ENCODE results near the gene TMEM184A. TPM values are rescaled to one million over a fixed set of nuclear protein-coding genes. Genes with fewer than 3 reads are reported as not detected.

TMEM184A gene
- total RNA-seq, 4 donors from 2014 or later, result 0.66 to 2.5 TPM; not detected in 2

DNA sequence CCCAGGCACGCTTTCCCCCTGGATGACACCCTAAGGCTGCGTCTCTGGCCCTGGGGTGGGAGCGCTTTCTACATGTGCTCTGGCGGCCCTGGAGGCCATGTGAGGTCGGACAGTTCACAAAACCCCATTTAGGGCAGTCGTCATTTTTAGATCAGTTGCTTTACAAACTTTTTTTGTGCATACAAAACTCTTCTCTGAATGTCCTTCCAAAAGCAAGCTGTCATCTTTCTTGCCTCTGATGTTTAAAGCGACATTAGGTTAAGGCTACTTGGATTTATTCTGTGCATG is 19.6 kb downstream of the TMEM184A start:
- Histone ChIP-seq H3K4me1 (peaks cover 0 to 69% (median 46%) of the 10 kb centered on the region in 4 donors), H3K27me3 (no peaks in the 10 kb centered on the region), H3K27ac (peak overlapping the region; percentile 90 to 100 (median 100)), H3K9me3 (no peaks in the 10 kb centered on the region), H3K4me3 (peak overlapping the region in 2 of 4 donors; percentile 38 to 61), H3K36me3 (peaks cover 0 to 29% (median 0%) of the 10 kb centered on the region in 3 donors)
- DNase-seq (ENCODE audit: low spot score in 2 of 2), result no peak
- 48 to 52% methylated on average over 7 of the region's 7 CpGs for WGBS, 2 donors
- TF ChIP-seq EP300 (IDR thresholded peaks at IDR 0.05) (no peak), POLR2A (IDR thresholded peaks at IDR 0.05) (no peak)
- TF ChIP-seq, protein P1, sequence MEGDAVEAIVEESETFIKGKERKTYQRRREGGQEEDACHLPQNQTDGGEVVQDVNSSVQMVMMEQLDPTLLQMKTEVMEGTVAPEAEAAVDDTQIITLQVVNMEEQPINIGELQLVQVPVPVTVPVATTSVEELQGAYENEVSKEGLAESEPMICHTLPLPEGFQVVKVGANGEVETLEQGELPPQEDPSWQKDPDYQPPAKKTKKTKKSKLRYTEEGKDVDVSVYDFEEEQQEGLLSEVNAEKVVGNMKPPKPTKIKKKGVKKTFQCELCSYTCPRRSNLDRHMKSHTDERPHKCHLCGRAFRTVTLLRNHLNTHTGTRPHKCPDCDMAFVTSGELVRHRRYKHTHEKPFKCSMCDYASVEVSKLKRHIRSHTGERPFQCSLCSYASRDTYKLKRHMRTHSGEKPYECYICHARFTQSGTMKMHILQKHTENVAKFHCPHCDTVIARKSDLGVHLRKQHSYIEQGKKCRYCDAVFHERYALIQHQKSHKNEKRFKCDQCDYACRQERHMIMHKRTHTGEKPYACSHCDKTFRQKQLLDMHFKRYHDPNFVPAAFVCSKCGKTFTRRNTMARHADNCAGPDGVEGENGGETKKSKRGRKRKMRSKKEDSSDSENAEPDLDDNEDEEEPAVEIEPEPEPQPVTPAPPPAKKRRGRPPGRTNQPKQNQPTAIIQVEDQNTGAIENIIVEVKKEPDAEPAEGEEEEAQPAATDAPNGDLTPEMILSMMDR (IDR thresholded peaks at IDR 0.05), result no peak

DNA sequence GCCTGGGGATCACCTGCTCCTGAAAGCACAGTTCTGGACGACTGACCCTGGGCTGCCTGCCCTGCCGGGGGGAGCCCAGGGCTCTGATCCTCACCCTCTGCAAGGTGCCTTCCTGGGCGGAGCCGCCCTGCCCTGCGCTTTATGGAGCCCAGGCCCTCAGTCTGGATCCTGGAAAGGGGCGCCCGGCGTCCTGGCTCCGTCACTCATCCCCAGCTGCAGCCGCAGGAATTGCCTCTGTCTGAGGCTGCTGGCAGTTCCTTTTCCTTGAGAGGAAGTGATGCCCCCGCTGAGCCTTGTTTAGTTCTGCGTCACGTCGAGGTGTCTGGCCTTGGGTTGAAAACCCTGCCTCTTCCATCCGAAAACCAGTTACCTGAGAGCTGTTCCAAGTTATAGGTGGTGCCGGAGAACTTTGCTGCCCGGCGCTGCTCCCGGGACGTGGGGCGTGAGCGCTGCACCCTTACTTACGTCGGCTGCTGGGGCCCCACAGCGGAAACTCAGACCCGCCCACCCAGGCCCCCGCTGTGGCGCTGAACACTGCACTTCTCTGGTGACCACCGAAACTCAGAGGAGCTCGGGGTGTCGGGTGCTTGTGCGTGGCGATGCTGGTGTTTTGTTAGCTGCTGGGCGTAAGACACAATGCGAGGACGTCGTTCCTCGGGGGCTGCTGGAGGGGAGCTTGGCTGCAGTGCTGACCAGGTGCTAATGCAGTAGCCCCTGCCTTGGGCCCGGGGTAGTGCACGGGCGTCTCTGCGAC is 20.1 kb downstream of the TMEM184A start:
- H3K36me3 ChIP-seq, result peaks cover 0 to 24% (median 0%) of the 10 kb centered on the region in 3 donors
- H3K4me1 ChIP-seq, result peaks cover 0 to 69% (median 46%) of the 10 kb centered on the region in 4 donors
- 86 to 91% methylated on average over 25 to 41 of the region's 42 CpGs for WGBS, 2 donors
- no peaks in the 10 kb centered on the region for H3K9me3 ChIP-seq
- no peaks in the 10 kb centered on the region for H3K27me3 ChIP-seq
- no peak for TF ChIP-seq POLR2A (IDR thresholded peaks at IDR 0.05)
- TF ChIP-seq, protein P1 (IDR thresholded peaks at IDR 0.05), result no peak
- no peak for TF ChIP-seq EP300 (IDR thresholded peaks at IDR 0.05)
- no peak for DNase-seq (ENCODE audit: low spot score in 2 of 2)
- no peak overlapping the region for H3K4me3 ChIP-seq
- peak overlapping the region; percentile 90 to 100 (median 100) for H3K27ac ChIP-seq

DNA sequence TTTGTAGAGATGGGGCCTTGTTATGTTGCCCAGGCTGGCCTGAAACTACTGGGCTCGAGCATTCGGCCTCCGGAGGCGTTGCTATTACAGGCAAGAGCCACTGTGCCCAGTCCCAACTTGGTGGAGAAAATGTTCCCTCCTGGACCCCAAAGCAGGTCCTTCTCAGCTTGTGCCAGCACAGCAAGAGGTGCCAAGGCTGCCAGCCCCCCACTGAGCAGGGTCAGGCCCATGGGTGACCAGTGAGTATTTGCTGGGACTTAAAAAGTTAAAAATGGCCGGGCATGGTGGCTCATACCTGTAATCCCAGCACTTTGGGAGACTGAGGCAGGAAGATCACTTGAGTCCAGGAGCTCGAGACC is 20.9 kb downstream of the TMEM184A start:
- peak overlapping the region in 3 of 4 donors; percentile 90 to 100 (median 99) for H3K27ac ChIP-seq
- H3K4me3 ChIP-seq, result no peak overlapping the region
- no peaks in the 10 kb centered on the region for H3K9me3 ChIP-seq
- peaks cover 0 to 72% (median 48%) of the 10 kb centered on the region in 4 donors for H3K4me1 ChIP-seq
- H3K36me3 ChIP-seq, result peaks cover 0 to 16% (median 0%) of the 10 kb centered on the region in 3 donors
- WGBS, 2 donors, result 60 to 64% methylated on average over 6 of the region's 6 CpGs
- H3K27me3 ChIP-seq, result no peaks in the 10 kb centered on the region
- DNase-seq (ENCODE audit: low spot score in 2 of 2), result no peak
- no peak for TF ChIP-seq EP300 (IDR thresholded peaks at IDR 0.05)
- TF ChIP-seq, protein P1 (IDR thresholded peaks at IDR 0.05), result no peak
- TF ChIP-seq POLR2A (IDR thresholded peaks at IDR 0.05), result no peak

DNA sequence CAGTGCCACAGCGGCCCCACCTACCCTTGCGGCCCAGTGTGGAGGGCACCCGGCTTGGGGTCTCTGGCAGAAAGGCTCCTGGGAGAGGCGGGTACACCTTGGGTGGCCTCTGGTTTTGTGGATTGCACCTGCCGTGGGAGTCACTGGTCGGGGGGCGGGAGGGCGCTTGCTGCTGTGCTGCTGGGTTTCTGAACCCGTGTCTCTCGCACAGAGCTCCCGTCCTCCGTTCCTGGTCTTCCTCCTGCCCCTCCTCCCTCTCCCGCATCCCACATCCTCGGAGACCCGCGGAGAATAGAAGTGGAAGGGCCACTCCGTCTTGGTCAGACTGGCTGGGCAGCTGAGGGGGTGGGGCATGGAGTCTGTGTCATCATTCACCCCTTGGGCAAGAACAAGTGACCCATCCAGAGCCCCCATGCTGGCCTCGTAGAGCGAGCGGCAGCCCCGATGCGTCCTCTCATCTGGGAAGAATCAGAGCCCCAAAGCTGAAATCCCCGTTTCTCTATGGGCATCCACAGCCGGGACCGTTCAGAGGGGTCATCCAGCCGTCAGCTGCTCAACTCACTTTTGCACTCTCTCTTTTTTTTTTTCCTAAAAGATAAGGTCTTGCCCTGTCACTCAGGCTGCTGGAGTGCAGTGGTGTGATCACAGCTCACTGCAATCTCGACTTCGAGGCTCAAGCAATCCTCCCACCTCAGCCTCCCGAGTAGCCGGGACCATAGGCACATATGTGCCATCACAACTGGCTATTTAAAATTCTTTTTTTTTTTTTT is 21.5 kb downstream of the TMEM184A start:
- peaks cover 0 to 10% (median 0%) of the 10 kb centered on the region in 3 donors for H3K36me3 ChIP-seq
- no peaks in the 10 kb centered on the region for H3K9me3 ChIP-seq
- peak overlapping the region; percentile 88 to 100 (median 98) for H3K27ac ChIP-seq
- 81% methylated on average over 25 to 28 of the region's 30 CpGs for WGBS, 2 donors
- TF ChIP-seq EP300 (IDR thresholded peaks at IDR 0.05), result no peak
- TF ChIP-seq POLR2A (IDR thresholded peaks at IDR 0.05), result no peak
- TF ChIP-seq, protein P1 (IDR thresholded peaks at IDR 0.05), result no peak
- peaks cover 0 to 76% (median 51%) of the 10 kb centered on the region in 4 donors for H3K4me1 ChIP-seq
- H3K27me3 ChIP-seq, result no peaks in the 10 kb centered on the region
- H3K4me3 ChIP-seq, result no peak overlapping the region
- peak in 1 of 2 donors; percentile 7 for DNase-seq (ENCODE audit: low spot score in 2 of 2)
